Measurements from ENCODE around the gene NLE1. TPM values are rescaled to one million over a fixed set of nuclear protein-coding genes. Genes with fewer than 3 reads are reported as not detected.
"Not testable (repeated sequence)": the region's sequence is repeated elsewhere in the genome, so short reads cannot be mapped to it uniquely, and the experiment has no call there.

The NLE1 gene
- total RNA-seq, 1 donor from 2014 or later, result 14.7 TPM

DNA sequence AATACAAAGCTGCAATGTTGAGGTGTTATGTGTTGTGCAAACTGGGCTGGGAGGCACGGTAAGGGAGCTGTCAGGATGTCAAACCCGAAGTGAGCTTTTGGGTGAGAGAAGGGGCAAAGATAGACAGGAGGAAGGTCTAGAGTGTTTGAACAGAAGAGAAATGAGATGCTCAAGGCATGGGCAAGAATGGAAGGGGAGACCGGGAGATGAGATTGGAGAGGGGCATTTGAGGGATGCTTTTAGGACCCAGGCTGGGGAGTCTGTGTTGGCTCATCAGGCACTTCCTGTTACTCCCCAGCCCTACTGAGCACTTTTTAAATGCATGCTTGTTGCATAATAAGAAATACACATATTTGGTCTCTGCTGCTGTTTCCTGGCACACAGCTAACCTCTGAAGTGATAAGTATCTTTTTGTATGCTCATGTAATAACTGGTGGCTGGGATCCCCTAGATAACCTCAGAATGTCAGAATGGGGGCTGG, 19.2 kb upstream of the NLE1 start:
- no peak for ATAC-seq

DNA sequence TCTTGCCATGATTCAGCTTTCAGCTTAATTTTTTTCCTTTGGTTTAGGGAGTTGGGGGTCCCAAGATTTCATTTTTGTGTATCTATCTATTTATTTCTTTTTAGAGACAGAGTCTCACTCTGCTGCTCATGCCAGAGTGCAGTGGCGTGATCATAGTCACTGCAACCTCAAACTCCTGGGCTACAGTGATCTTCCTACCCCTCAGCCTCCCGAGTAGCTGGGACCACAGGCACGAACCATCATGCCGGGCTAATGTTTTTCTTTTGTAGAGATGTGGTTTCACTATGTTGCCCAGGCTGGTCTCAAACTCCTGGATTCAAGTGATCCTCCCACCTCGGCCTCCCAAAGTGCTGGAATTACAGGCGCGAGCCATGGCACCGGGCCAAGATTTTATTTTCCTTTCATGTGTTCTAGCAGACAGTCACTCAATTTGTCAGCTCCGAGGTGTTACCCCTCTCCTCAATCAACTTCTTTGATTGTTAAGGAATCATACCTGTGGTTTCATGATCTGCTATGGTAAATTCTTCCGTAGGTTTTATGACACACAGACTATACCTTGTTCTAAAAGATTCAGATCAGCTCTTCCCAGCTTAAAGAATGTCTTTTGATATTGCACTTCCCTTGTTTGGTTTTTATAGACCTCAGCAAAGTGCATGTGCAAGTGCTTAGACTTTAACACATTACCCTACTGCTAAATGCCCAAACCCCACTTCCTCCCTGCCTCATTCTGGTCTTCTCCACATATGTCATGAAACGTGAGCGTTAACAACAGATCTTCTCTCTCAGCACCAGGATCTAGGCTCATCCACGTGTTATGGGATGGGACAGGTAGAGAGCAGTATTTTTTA, 18.5 kb upstream of the NLE1 start:
- no peak for ATAC-seq

DNA sequence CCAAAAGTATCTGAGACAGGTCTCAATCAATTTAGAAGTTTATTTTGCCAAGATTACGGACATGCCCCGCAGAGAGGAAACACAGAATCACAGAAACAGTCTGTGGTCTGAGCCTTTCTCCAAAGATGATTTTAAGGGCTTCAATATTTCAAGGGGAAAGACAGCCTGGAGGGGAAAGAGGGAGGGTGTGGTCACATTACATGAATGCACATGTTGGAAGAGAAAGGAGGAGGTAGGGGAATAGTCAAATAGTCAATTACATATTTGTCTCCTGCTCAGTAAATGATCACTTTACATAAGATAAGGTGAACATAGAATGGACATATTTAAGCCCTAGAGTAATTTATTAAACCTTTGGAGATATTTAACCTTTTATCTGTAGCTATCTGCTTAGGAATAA, 17.8 kb upstream of the NLE1 start:
- no peak for ATAC-seq

DNA sequence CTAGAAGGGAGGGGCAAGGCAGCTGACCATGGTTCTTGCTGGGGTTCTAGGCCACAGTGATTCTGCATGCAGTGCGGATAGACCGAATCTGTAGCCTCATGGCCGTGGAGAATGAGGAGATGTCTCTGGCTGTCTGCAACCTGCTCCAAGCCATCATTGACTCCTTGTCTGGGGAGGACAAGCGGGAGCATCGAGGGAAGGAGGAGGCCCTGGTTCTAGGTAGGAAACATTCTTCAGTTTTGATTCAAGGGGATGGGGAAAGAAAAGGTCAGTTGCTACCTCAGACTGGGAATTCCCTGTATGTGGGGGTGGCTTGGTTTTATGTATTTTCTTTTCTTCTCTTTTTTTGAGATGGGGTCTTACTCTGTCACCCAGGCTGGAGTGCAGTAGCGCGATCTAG, 13.1 kb upstream of the NLE1 start:
- ATAC-seq, result no peak

DNA sequence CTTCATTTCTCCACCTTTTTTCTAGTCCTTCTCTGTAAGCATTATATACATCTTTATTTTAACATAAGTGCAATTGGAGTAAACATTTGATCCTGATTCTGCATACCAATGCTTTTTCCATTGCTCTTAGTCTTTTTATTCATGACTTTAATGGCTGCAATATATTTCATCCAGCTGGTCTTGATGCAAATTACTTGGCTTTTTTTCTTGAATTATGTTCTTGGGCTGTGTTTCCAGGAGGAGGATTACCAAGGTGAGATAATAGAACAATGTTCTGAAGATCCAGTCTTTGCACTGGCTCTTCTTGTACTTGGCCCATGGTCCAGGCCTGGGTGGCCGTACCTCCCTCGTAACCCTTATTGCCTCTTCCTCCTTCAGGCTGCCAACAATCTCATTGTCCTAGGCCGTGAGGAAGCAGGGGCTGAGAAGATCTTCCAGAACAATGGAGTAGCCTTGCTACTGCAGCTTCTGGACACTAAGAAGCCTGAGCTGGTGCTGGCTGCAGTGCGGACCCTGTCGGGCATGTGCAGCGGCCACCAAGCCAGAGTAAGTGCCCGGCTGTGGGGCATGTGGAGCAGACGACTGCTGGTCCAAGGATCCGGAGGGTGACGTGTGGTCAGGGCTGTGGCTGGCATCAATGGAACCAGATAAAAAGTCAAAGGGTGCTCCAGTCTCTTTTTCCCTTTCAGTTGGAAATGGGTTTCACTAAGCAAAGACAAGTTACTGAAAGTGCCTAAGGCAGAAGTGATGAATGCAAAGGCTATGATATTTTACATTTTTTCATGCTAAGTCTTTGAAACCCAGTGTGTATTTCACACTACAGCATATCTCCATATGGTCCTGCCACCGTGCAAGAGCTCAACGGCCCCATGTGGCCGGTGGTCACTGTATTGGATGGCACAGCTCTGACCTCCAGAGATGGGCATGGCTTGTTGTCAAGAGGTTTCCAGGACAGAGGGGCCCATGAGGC, 12.4 kb upstream of the NLE1 start:
- ATAC-seq, result no peak

DNA sequence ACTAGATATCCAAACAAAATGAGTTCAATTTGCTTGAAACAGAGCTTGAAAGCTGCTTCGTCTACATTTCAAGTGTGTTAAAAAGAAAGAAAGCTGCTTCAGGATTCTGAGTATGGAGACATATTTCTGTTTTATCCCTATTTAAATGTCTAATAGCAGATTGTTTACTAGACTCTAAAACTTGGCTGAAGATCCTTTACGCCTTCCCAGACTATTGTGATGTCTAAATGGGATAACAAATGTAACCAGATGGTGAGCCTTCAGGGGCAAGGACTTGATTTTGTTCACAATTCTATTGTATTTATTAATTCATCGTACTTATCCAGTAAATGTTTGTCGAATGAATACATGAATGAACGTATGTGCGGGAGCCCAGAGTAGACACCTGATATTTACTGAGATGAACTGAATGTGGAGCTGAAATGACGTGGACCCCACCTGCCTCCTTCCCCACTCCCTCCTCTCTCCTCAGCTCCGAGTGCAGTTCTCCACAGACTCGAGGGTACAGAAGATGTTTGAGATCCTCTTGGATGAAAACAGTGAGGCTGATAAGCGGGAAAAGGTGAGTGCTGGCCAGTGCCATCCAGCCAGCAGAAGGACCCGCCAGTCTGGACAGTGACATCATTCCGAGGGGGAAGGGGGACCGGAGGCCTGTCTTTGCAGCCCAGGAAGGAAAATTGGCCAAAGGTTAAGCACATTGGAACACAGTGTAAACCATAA, 10.5 kb upstream of the NLE1 start:
- ATAC-seq, result no peak

DNA sequence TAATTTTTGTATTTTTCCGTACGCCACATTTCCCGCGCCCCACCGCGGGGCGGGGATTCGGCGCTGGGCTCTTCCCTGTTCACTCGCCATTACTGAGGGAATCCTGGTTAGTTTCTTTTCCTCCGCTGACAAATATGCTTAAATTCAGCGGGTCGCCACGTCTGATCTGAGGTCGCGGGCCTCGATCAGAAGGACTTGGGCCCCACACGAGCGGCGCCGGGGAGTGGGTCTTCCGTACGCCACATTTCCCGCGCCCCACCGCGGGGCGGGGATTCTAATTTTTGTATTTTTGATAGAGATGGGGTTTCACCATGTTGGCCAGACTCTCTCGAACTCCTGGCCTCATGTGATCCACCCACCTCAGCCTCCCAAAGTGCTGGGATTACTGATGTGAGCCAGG, 9.0 kb upstream of the NLE1 start:
- ATAC-seq, result not testable (repeated sequence)

DNA sequence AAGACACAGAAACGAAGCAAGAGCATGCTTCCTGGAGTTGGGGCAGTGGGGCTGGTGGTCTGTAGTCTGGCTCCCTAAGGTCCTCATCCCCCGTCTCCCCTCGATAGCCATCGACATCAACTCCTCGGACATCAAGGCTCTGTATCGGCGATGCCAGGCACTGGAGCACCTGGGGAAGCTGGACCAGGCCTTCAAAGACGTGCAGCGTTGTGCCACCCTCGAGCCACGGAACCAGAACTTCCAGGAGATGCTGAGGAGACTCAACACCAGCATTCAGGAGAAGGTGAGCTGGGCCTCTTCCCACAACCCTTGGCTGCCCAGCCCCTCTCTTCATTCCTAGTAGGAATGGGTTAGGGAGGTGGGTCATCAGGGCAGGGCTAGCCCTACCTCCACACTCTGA, 7.8 kb upstream of the NLE1 start:
- ATAC-seq, result no peak

DNA sequence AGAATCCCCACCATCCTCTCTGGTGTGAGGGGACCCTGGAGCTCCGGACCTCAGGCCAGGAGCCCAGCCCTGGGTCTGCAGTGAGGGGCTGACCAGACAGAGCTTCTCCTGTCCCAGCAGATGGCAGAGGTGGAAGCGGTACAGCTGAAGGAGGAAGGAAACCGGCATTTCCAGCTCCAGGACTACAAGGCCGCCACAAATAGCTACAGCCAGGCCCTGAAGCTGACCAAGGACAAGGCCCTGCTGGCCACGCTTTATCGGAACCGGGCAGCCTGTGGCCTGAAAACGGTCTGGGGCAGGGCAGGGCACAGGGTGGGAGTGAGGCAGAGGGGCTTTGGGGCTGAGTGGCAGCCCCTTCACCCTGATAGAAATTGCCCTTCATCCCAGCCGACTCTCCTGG, 6.0 kb upstream of the NLE1 start:
- ATAC-seq, result peak; percentile 20

DNA sequence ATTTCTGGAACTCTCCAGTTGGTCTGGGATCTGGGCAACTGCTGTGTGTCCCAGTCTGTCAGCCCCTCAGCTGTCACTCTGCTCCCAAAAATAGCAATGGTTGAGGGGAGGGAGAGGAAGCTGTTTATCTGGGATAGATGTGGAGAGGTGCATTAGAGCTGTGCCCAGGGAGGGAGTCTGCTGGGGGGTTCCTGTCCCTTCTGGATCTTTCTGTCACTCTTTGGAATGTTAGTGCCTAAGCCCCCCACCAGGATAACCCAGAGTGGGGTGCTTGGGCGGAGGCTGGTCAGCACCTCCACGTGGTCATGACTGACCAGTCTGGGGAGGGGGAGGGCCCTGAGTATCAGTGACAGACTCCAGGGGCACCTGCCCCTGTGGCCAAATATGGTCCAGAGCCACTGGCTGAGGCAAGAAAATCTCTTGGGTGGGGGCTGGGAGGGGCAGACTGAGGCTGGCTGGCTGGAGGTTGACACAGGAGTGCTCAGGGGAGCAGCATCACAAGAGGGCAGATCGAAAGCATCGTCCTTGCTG, 5.3 kb upstream of the NLE1 start, which contains the start of gene UNC45B:
TSS of gene UNC45B (plus strand) at position 443 of the 531 bp plus-strand sequence. CDS start 447 bp downstream, outside the sequence.
- ATAC-seq, result no peak

DNA sequence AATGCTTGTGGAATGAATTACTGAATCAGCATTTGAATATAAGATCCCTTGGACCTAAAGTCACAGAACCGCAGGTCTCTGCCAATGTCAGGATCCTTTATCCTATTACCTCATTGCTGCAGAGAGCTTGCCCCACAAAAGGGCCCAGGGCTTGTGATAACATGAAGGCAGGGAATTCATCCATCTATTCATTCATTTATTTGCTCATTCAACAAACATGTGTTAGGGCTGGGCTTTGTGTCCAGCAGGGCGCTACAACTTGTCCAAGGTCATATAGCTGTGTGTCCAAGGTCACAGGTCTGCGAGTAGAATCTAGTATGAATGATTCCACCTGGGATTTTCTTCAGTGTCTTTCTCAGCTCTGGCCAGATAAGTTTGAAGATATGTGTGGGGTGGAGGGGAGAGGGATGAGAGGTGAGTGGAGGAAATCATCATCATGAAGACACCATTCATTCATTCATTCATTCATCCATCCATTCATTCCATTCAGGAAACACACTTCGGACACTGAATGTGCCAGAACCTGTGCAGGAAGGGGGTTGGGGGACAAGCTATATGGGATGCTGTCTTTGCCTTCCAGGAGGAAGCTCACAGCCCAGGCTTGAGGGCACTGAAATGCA, 4.2 kb upstream of the NLE1 start:
- no peak for ATAC-seq

DNA sequence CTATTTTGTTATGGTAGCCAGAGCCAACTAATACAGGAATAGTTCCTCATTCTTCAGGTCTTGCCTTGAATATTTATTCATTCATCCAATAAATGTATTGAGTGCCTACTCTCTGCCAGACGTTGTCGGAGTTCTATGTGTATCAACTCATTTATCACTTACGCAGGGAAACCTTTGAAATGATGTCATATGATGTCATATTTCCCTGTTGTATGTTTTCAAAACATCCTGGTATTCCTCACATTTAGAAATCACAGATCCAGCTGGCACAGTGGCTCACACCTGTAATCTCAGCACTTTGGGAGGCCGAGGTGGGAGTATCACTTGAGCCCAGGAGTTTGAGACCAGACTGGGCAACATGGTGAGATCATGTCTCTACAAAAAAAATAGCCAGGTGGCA, 2.7 kb upstream of the NLE1 start:
- no peak for ATAC-seq

DNA sequence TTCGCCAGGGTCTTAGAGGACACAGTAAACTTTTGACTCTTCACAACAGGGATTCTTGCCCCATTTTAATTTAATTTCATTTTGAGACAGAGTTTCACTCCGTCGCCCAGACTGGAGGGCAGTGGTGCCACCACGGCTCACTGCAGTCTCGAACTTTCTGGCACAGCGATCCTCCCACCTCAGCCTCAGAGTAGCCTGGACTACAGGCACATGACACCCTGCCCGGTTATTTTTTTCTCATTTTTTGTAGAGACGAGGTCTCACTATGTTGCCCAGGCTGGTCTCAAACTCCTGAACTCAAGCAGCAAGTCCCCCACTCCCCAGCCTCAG, 329 bp upstream of the NLE1 start:
- ATAC-seq, result no peak

DNA sequence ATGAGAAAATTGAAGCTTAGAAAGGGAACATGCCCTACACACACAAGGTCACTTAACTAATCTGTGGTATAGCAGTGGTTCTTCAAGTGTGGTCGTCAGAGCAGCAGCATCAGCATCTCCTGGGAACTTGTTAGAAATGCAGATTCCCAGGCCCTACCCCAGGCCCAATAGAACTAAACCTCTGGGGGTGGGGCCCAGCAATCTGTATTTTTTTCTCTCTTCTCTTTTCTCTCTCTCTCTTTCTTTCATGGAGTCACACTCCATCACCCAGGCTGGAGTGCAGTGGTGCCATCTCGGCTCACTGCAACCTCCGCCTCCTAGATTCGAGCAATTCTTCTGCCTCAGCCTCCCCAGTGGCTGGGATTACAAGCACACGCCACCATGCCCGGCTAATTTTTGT, 3.9 kb downstream of the NLE1 start:
- ATAC-seq, result no peak

DNA sequence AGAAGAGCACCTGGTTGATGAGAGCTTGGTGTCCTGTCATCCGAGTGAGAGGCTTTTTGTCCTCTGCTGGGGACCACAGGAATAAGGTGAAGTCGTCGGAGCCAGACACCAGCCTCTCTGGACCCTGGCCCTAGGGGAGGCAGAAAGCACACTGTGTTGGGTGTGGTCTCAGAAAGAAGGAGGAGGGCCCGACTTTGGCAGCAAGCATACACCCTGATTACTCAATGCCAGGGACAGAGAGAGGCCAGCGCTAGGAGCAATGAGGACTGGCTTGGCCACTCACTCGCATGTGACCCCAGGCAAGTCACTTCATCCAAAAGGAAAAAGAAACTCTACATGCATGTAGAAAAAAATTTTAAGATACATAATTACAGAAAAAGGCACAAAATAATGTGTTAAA, 6.8 kb downstream of the NLE1 start:
- no peak for ATAC-seq

DNA sequence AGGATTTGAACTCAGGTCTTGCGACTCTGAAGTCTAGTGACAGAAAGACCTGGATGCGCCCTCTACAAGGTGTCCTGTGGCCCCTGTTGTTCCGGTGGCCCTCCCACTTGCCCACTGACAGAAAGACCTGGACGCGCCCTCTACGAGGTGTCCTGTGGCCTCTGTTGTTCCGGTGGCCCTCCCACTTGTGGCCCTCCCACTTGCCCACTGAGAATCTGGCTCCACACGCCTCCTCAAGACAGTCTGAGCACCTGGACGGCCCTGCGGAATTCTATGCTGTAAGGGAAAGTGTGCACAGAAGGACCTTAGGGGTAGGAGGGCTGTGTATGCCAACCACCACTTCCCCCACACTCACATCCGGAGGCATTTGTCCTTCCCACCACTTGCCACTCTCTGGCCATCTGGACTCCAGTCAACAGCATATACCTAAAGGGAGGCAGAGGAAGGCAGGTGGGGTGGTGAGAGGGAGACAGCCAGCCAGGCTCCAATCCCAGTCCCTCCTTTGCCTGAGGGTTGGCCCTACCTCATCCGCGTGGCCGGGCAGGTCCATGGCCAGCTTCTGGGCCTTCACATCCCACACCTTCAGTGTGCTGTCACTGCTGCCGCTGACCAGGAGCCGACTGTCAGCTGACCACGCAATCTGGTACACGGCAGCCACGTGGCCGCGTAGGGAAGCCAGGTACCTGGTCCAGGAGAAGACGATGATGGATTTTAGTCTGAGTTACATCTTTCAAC, 9.1 kb downstream of the NLE1 start:
- no peak for ATAC-seq

DNA sequence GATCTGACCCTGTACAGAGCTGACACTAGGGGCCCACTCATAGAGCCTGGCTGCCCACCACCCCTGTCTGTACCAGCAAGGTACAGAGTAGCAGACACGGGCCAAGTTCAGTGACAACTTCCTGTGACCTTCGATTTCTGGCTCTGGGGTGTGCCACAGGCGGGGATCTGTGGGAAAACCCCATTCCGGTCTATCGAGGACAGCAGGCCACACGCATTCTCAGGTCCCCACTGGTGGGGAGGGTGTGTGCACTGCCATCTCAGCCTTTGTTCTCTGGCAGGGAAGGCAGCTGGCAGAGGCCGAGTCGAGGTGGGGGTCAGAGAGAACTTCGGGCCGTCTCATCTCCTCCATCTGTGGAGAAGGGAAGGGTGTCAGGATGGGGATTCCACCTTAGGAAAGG, 10.0 kb downstream of the NLE1 start:
- ATAC-seq, result no peak

DNA sequence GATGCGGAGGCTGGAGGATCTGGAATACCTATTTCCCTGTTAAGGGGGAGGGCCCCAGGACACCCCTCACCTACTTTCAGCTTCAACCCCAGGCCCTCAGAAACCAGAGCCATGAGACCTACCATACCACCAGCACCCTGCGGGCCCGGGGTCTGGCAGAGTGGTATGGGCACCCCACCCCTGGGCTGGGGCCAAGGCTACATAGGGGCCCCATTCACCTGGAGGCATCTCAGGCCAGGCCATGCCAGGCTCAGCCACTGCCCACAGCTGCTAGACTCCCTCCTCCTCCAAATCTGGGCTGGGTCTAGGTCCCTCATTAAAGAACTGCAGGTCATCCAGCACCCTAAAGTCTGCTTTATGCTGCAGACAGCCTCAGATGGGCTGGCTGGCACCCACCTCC, 11.7 kb downstream of the NLE1 start:
- peak; percentile 18 for ATAC-seq

DNA sequence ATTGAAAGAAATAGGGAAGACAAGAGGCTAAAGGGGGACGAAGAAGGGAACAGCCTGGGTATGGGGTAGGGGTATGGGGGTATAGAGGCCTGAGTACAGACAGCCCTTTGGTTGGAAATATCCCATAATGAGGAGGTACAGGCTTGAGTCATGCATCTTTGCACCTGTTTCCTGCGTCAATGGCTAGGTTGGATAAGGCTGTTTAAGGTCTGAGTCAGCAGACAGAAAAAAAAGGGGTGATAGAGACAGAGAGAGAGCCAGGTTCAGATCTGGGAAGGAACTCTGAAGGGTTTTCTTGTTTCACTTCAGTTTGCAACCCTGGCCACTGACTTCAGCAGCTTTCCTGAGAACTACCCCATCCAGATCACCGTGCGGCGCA, 12.1 kb downstream of the NLE1 start:
- no peak for ATAC-seq

DNA sequence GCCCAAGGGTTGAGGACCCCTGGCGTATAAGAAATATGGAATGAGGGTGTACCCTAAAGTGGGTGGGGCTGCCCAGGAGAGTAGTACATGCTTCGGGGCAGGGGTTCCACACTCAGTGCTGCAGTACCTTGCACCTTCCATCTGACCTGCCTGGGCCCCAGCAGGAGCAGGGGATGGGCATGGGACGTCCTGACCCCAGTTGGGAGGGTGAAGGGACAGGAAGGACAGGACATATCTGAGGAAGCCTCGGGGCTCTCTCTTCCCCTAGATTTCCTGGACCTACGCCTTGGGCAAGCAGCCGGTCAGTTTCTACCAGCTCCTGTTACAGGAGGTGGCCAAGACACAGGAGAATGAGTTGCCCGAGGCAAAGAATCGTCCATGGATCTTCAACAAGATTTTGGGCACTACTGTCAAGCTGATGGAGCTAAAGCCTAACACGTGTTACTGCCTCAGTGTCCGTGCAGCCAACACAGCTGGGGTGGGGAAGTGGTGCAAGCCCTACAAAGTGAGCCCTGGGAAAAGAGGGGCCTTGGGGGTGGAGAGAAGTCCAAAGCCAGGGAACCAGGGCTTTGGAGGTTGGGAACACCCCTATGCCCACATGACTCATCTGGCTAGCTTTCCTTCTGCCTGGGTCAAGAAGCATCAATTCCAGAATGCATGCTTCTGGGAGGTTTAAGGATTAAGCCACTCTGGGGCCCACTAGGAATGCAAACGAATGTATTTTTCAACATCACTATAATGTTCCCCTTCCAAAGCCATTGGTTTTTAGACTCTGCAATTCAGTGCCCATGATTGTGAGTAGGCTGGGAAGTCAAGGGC, 12.7 kb downstream of the NLE1 start:
- ATAC-seq, result peak; percentile 8

Measured in esophagus mucosa (tissue), 1 donor.